Lung (tissue), 12 donors: ENCODE data around the gene GNAI2. TPM values are rescaled to one million over a fixed set of nuclear protein-coding genes. Genes with fewer than 3 reads are reported as not detected.

ENCODE experiments used
- ATAC-seq: fragments of 200-7000 bp; cut with Tn5 transposase; one replicate; pipeline ENCODE4 v1.9.1; 2020; ENCODE audit warnings: moderate number of reproducible peaks; ENCODE audit not compliant: insufficient read depth, low FRiP score
- DNase-seq, 3 donors: peaks; one replicate each; pipeline ENCODE4 v3.0.0-alpha.2; 2013 to 2017
- H3K27ac ChIP-seq, 2 donors: one replicate each; pipeline ENCODE4 v1.5.1; 2013; ENCODE audit warnings: mild to moderate bottlenecking in 2 of 2, moderate library complexity in 2 of 2, control low read depth in 1 of 2, inconsistent platforms in 1 of 2, low read depth in 1 of 2, low read length in 1 of 2
- H3K27me3 ChIP-seq, 3 donors: one replicate each; pipeline ENCODE4 v1.5.1; 2013; ENCODE audit warnings: low read length in 2 of 3; ENCODE audit not compliant: control insufficient read depth in 3 of 3, insufficient read depth in 3 of 3
- H3K36me3 ChIP-seq, 4 donors: one replicate each; pipeline ENCODE4 v1.5.1; 2013; ENCODE audit warnings: low read length in 4 of 4, mild to moderate bottlenecking in 1 of 4, moderate library complexity in 1 of 4; ENCODE audit not compliant: control insufficient read depth in 4 of 4, insufficient read depth in 4 of 4
- H3K4me1 ChIP-seq, 5 donors: one replicate each; pipeline ENCODE4 v1.5.1; 2013; ENCODE audit warnings: low read length in 5 of 5, mild to moderate bottlenecking in 2 of 5, moderate library complexity in 1 of 5; ENCODE audit not compliant: control insufficient read depth in 5 of 5, insufficient read depth in 5 of 5
- H3K4me3 ChIP-seq: one replicate; pipeline ENCODE4 v1.5.1; 2013; ENCODE audit warnings: mild to moderate bottlenecking, control low read depth, moderate library complexity
- H3K9ac ChIP-seq, 2 donors: one replicate each; pipeline ENCODE4 v1.5.1; 2013; ENCODE audit warnings: low read length in 2 of 2, control low read depth in 1 of 2; ENCODE audit not compliant: insufficient read depth in 1 of 2
- H3K9me3 ChIP-seq, 4 donors: one replicate each; pipeline ENCODE4 v1.5.1; 2013; ENCODE audit warnings: low read length in 3 of 4, mild to moderate bottlenecking in 1 of 4, moderate library complexity in 1 of 4; ENCODE audit not compliant: control insufficient read depth in 4 of 4, insufficient read depth in 3 of 4
- WGBS, 2 donors: extraction: QIAGEN DNeasy Blood & Tissue Kit; methylation state at CpG; one replicate each; pipeline ENCODE4 v1.1.7; 2013; 5-methylcytosine and 5-hydroxymethylcytosine counted together
- polyA plus RNA-seq, 2 donors: library from polyadenylated mRNA; stranded (reverse); fragments of 200-250 nt; gene quantifications; one replicate each; pipeline ENCODE4 v1.2.1, GENCODE V29; 2013
- total RNA-seq, 2 donors: library from RNA; depleted of rRNA in 1 of 2; stranded (reverse); fragments of >200 nt in 1 of 2; gene quantifications; one replicate each; pipeline ENCODE4 v1.2.1, GENCODE V29; 2014 to 2021
- TF ChIP-seq, protein P1 (sequence below): IDR thresholded peaks from 2 replicates; pipeline ENCODE4 v1.5.1; 2012; ENCODE audit warnings: mild to moderate bottlenecking; ENCODE audit errors: control extremely low read depth, extremely low read depth
- donor health status: control.
- donor health status: control.
- donor health status: Bipolar disorder and iron deficiency.
- donor health status: healthy.
- donor health status: DM: yes; HTN: yes; CAD: no.

Gene GNAI2
- total and polyA plus RNA-seq, 4 donors: 217 to 364 (median 278) TPM

DNA sequence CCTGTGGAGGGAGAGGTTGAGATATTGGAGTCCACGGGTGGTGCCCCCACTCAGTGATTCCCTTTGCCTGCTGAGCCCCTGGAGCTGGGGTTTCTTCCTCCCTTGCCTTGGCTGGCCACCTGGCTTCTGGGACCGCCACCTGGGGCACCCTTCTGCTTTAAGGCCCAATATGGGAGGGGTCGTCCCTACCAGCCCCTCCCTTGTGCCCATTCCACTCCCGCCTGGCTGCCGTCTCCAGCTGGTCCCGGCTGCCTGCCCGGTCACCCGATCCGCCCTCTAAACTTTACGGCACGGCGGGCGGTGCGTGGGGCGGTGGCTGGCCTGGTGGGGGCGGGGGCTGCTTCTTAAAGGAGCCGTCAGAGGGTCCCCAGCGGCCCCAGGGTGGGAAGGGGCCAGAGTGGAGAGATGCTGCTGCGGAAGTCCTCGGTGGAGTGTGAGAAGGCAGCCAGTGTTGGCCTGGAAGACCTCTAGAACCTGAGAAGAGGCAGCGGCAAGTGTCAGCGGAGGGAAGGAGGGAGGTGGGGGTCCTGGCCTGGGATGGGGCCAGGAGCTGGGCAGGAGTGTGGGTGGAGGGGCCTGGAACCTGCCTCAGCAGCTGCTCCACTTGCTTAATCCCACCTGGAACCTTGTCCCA lies 31.4 kb downstream of the GNAI2 start:
- peak; percentile 53 to 69 (median 63) for DNase-seq
- WGBS, 2 donors: 13 to 15% methylated on average over 22 of the region's 22 CpGs
- Histone ChIP-seq H3K4me1 (peaks cover 0 to 68% (median 28%) of the 10 kb centered on the region in 5 donors), H3K9me3 (no peaks in the 10 kb centered on the region), H3K36me3 (peaks cover 0 to 1% (median 0%) of the 10 kb centered on the region in 4 donors), H3K27me3 (no peaks in the 10 kb centered on the region), H3K4me3 (peak overlapping the region; percentile 23), H3K9ac (peak overlapping the region in 1 of 2 donors; percentile 47), H3K27ac (peak overlapping the region; percentile 91 to 93)
- TF ChIP-seq, protein P1, sequence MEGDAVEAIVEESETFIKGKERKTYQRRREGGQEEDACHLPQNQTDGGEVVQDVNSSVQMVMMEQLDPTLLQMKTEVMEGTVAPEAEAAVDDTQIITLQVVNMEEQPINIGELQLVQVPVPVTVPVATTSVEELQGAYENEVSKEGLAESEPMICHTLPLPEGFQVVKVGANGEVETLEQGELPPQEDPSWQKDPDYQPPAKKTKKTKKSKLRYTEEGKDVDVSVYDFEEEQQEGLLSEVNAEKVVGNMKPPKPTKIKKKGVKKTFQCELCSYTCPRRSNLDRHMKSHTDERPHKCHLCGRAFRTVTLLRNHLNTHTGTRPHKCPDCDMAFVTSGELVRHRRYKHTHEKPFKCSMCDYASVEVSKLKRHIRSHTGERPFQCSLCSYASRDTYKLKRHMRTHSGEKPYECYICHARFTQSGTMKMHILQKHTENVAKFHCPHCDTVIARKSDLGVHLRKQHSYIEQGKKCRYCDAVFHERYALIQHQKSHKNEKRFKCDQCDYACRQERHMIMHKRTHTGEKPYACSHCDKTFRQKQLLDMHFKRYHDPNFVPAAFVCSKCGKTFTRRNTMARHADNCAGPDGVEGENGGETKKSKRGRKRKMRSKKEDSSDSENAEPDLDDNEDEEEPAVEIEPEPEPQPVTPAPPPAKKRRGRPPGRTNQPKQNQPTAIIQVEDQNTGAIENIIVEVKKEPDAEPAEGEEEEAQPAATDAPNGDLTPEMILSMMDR: no peak
- ATAC-seq: no peak

DNA sequence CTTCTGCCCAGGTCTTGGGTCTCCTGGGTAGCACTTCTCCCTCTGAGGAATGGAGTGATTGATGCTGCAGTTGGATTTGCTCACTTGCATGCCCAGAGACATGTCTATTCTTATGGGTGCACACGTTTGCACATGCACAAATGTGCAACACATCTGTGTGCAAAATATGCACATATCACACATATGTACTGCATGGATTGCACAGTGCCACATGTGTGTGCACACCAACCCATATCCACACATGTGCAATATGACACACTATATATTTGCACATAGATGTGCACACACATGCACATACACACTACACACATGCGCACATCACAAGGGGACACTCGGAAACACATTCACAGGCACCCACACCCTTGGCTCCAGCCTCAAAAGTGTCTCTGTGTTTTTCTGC lies 32.3 kb downstream of the GNAI2 start:
- TF ChIP-seq, protein P1: no peak
- no peaks in the 10 kb centered on the region for H3K9me3 ChIP-seq
- peaks cover 0 to 68% (median 31%) of the 10 kb centered on the region in 5 donors for H3K4me1 ChIP-seq
- no peak overlapping the region for H3K4me3 ChIP-seq
- peak overlapping the region in 1 of 2 donors; percentile 62 for H3K9ac ChIP-seq
- DNase-seq: peak in 1 of 3 donors; percentile 12
- WGBS, 2 donors: 41 to 79% methylated on average over 3 of the region's 3 CpGs
- no peak for ATAC-seq
- H3K27me3 ChIP-seq: peaks cover 0 to 5% (median 2%) of the 10 kb centered on the region in 3 donors
- H3K27ac ChIP-seq: peak overlapping the region; percentile 70 to 91
- H3K36me3 ChIP-seq: peaks cover 0 to 1% (median 0%) of the 10 kb centered on the region in 4 donors

DNA sequence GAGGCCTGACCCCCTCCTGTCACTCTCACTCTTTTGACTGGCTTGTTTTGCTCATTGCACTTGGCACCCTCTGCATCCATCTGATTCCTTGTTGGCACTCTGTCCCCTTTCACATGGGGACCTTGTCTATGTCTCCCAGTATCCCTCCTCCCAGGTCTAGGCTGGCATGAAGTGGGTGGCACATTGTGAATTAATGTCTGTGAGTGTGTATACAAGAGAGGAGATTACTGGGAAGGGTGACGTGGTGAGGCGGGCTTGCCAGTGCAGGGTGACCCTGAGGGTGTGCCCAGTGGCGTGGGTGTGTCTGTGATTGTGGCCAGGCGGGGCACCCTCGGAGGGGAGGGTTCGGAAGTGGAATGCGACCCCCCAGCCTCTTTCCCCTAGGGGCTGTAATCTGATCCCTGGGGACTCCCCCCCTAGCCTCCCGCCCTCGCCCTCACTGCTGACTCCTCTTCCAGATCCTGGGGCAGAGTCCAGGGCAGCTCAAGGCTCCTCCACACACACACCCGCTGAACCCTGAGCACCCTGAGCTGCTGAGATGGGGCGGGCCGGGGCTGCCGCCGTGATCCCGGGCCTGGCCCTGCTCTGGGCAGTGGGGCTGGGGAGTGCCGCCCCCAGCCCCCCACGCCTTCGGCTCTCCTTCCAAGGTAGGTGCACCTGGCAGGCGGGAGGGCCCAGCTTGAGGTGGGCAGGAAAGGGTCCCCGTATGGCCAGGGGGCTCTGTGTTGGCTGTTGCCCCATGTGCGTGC lies 32.9 kb downstream of the GNAI2 start, which contains the start of gene SEMA3B:
TSS of gene SEMA3B (plus strand) at position 445 of the 749 bp plus-strand sequence. CDS start at position 539, 94 bp downstream.
- Histone ChIP-seq H3K4me3 (no peak within 1 kb of the TSS), H3K36me3 (peaks cover 0 to 1% (median 0%) of the 10 kb centered on the region in 4 donors), H3K9ac (peak within 1 kb of the TSS; percentile 66 to 83), H3K9me3 (no peaks in the 10 kb centered on the region), H3K27ac (peak within 1 kb of the TSS; percentile 91 to 93), H3K4me1 (peaks cover 0 to 65% (median 35%) of the 10 kb centered on the region in 5 donors), H3K27me3 (peaks cover 0 to 10% (median 5%) of the 10 kb centered on the region in 3 donors)
- WGBS, 2 donors: 44 to 73% methylated on average over 19 to 21 of the region's 21 CpGs
- peak; percentile 34 for ATAC-seq
- DNase-seq: peak; percentile 39 to 63 (median 60)
- TF ChIP-seq, protein P1: no peak
